HG03108 (cell line): Measurements from ENCODE around the gene PTMA.
"Not testable (repeated sequence)": the region's sequence is repeated elsewhere in the genome, so short reads cannot be mapped to it uniquely, and the experiment has no call there.

Source experiments
- ATAC-seq: cut with Tn5 transposase; IDR thresholded peaks from one replicate; pipeline ENCODE4 v1.9.1; 2021; ENCODE audit warnings: moderate library complexity; ENCODE audit not compliant: unreplicated experiment

Gene PTMA

GRCh38 chr2:231749016-231749415 is 40.7 kb downstream of the PTMA start:
- not testable (repeated sequence) for ATAC-seq

DNA sequence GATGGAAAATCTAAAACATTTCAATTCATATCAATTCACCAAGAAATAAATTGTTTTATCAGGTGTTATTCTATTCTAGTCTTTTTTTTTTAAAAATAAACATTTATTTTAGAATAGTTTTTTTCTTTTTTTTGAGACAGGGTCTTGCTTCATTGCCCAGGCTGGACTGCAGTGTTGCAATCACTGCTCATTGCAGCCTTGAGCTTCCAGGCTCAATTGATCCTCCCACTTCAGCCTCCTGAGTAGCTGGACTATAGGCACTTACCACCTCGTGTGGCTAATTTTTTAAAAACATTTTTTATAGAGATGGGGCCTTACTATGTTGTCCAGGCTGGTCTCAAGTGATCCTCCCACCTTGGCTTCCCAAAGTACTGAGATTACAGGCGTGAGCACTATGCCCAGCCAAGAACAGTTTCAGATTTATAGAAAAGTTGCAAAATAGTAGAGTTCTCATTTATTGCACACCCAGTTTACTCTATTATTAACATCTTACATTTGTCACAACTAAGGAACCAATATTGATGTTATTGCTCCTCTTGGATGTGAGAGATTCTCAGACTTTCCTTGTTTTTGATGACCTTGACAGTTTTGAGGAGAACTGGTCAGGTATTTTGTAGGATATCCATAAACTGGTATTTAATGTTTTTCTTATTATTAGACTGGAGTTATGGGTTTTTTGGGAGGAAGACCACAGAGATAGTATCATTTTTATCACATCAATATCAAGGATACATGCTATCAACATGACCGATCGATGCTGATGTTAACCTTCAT is 42.9 kb downstream of the PTMA start:
- no peak for ATAC-seq

- no peak for ATAC-seq
These were observed 43.7 kb downstream of the PTMA start for GRCh38 chr2:231752061-231752460.

DNA sequence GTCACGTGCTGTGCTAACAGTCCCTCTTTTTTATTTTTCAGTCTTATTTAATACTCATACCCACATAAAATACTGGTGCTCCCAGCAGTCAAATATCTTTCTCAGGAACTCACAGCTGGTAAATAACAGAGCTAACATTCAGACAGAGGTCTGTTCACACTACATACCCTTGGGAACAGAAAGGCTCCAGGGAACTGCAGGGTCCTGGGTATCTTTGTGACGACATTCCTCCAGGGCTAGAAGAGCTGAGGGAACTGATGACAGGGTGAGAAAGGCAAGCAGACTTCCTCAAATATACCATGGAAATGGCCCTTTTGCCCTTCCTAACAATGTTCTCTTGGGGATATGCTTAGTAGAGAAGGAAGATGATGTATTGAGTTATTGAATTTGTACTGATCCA is 53.4 kb downstream of the PTMA start:
- ATAC-seq: no peak
